SK-N-SH (cell line): ENCODE data around the gene PCSK9. TPM values are rescaled to one million over a fixed set of nuclear protein-coding genes. Genes with fewer than 3 reads are reported as not detected.

Experiments
- CTCF ChIA-PET: fragments of 300-600, 350-600 bp; formaldehyde crosslinking; extraction: SDS; loops from one replicate; lab custom pipeline; 2021; lab: Yijun Ruan, JAX
- POLR2A ChIA-PET: fragments of 350-600 bp; sonication (Branson Sonifier 250); formaldehyde crosslinking; extraction: SDS; loops from one replicate; lab custom pipeline; 2020; ENCODE audit warnings: antibody characterized with exemption, inconsistent platforms; lab: Yijun Ruan, JAX
- DNase-seq: peaks from one replicate; pipeline ENCODE4 v3.0.0; 2012
- H2AFZ ChIP-seq: fragments of 200-600 bp; sonication (generic); 2 replicates; pipeline ENCODE4 v1.8.1; 2016; ENCODE audit warnings: antibody characterized with exemption, mild to moderate bottlenecking, low read depth
- H3F3A ChIP-seq: fragments of 200-600 bp; sonication (generic); replicated peaks from 2 replicates; pipeline ENCODE3; 2016; ENCODE audit warnings: antibody characterized with exemption, mild to moderate bottlenecking; ENCODE audit not compliant: insufficient read depth
- H3K27ac ChIP-seq, 2 experiments: fragments of 200-500 bp in 1 of 2; fragments of 200-600 bp in 1 of 2; sonication (Bioruptor generic) in 1 of 2; sonication (generic), shearing (Covaris generic) in 1 of 2; 2 replicates each; pipeline versions ENCODE4 v1.5.1 to v1.6.1; 2014 to 2016; ENCODE audit warnings: low read depth in 2 of 2, inconsistent platforms in 1 of 2, low read length in 1 of 2, mild to moderate bottlenecking in 1 of 2, mixed read lengths in 1 of 2
- H3K27me3 ChIP-seq: fragments of 200-600 bp; sonication (generic), shearing (Covaris generic); 2 replicates; pipeline ENCODE4 v1.6.1; 2016; ENCODE audit warnings: mixed run types; ENCODE audit not compliant: insufficient read depth
- H3K36me3 ChIP-seq, 2 experiments: fragments of 200-500 bp in 1 of 2; fragments of 200-600 bp in 1 of 2; sonication (Bioruptor generic) in 1 of 2; sonication (generic) in 1 of 2; replicated peaks in 1 of 2; 2 replicates each; pipeline versions ENCODE3 to v1.5.1; 2014 to 2016; ENCODE audit warnings: low read length in 1 of 2, mild to moderate bottlenecking in 1 of 2; ENCODE audit not compliant: insufficient read depth in 2 of 2, control insufficient read depth in 1 of 2
- H3K4me1 ChIP-seq, 2 experiments: fragments of 200-500 bp in 1 of 2; fragments of 200-600 bp in 1 of 2; sonication (Bioruptor generic) in 1 of 2; sonication (generic), shearing (Covaris generic) in 1 of 2; 2 replicates each; pipeline versions ENCODE4 v1.5.1 to v1.6.1; 2014 to 2016; ENCODE audit warnings: low read depth in 1 of 2, low read length in 1 of 2, mixed run types in 1 of 2; ENCODE audit not compliant: insufficient read depth in 2 of 2, control insufficient read depth in 1 of 2
- H3K4me2 ChIP-seq: fragments of 200-600 bp; sonication (generic), shearing (Covaris generic); 2 replicates; pipeline ENCODE4 v1.6.1; 2017; ENCODE audit warnings: mixed run types
- H3K4me3 ChIP-seq, 2 experiments: fragments of 200-500 bp in 1 of 2; fragments of 200-600 bp in 1 of 2; sonication (Bioruptor generic) in 1 of 2; sonication (generic), shearing (Covaris generic) in 1 of 2; 2 replicates each; pipeline versions ENCODE4 v1.5.1 to v1.8.1; 2014 to 2016; ENCODE audit warnings: low read depth in 2 of 2, inconsistent platforms in 1 of 2, low read length in 1 of 2, mild to moderate bottlenecking in 1 of 2, mixed read lengths in 1 of 2, moderate library complexity in 1 of 2
- H3K79me2 ChIP-seq: fragments of 200-600 bp; sonication (generic); 2 replicates; pipeline ENCODE4 v1.8.1; 2017; ENCODE audit warnings: mild to moderate bottlenecking; ENCODE audit not compliant: insufficient read depth
- H3K9ac ChIP-seq: fragments of 200-600 bp; sonication (generic); 2 replicates; pipeline ENCODE4 v1.6.1; 2017; ENCODE audit warnings: mixed run types
- H3K9me2 ChIP-seq: fragments of 200-600 bp; sonication (generic); 2 replicates; pipeline ENCODE4 v1.6.1; 2017; ENCODE audit warnings: mixed run types
- H3K9me3 ChIP-seq: fragments of 200-600 bp; sonication (generic); 2 replicates; pipeline ENCODE4 v1.6.1; 2017; ENCODE audit warnings: mixed run types, mild to moderate bottlenecking, moderate library complexity
- H4K20me1 ChIP-seq: fragments of 200-600 bp; sonication (generic); 2 replicates; pipeline ENCODE4 v1.6.1; 2017; ENCODE audit warnings: mild to moderate bottlenecking, mixed run types; ENCODE audit not compliant: insufficient read depth
- CTCF ChIP-seq: fragments of 200-600 bp; sonication (generic); IDR thresholded peaks from 2 replicates; pipeline ENCODE4 v1.6.1; 2017; ENCODE audit warnings: antibody characterized with exemption, mild to moderate bottlenecking, moderate library complexity
- EP300 ChIP-seq, 2 experiments: IDR thresholded peaks; 2 replicates each; pipeline versions ENCODE4 v1.4.0 to v1.6.1; 2012; ENCODE audit warnings: borderline replicate concordance in 1 of 2, low read depth in 1 of 2, low read length in 1 of 2
- FOSL2 ChIP-seq: IDR thresholded peaks from 2 replicates; pipeline ENCODE4 v1.4.0; 2012; ENCODE audit warnings: low read depth, mild to moderate bottlenecking, moderate library complexity, borderline replicate concordance
- FOXM1 ChIP-seq: IDR thresholded peaks from 2 replicates; pipeline ENCODE4 v1.4.0; 2012; ENCODE audit warnings: low read depth, mild to moderate bottlenecking
- GATA2 ChIP-seq: sonication (generic); formaldehyde crosslinking; IDR thresholded peaks from 2 replicates; pipeline ENCODE4 v1.5.0; 2020; ENCODE audit warnings: mild to moderate bottlenecking, missing genetic modification reagents
- JUND ChIP-seq: IDR thresholded peaks from 2 replicates; pipeline ENCODE4 v1.4.0; 2012
- MAX ChIP-seq: IDR thresholded peaks from 2 replicates; pipeline ENCODE4 v1.4.0; 2012; ENCODE audit warnings: low read depth
- MEF2A ChIP-seq: IDR thresholded peaks from 2 replicates; pipeline ENCODE4 v1.4.0; 2012; ENCODE audit warnings: low read depth, borderline replicate concordance
- MXI1 ChIP-seq: IDR thresholded peaks from 2 replicates; pipeline ENCODE4 v1.6.1; 2012; ENCODE audit warnings: mild to moderate bottlenecking, low read depth, low read length, improper control_type of control experiment
- NFIC ChIP-seq: IDR thresholded peaks from 2 replicates; pipeline ENCODE4 v1.4.0; 2012; ENCODE audit warnings: borderline replicate concordance
- PBX3 ChIP-seq: IDR thresholded peaks from 2 replicates; pipeline ENCODE4; 2012
- RAD21 ChIP-seq: IDR thresholded peaks from 2 replicates; pipeline ENCODE4 v1.6.1; 2012; ENCODE audit warnings: mild to moderate bottlenecking, low read length
- RCOR1 ChIP-seq: fragments of 150-350 bp; IDR thresholded peaks from 2 replicates; pipeline ENCODE4 v1.6.1; 2017; ENCODE audit warnings: antibody characterized with exemption, low read length
- RFX5 ChIP-seq: IDR thresholded peaks from 2 replicates; pipeline ENCODE4 v1.6.1; 2012; ENCODE audit warnings: mild to moderate bottlenecking, improper control_type of control experiment, low read length
- SIN3A ChIP-seq: IDR thresholded peaks from 2 replicates; pipeline ENCODE4 v1.6.1; 2012; ENCODE audit warnings: low read depth, mild to moderate bottlenecking, low read length, moderate library complexity, borderline replicate concordance
- TCF12 ChIP-seq: IDR thresholded peaks from 2 replicates; pipeline ENCODE4 v1.4.0; 2012
- USF2 ChIP-seq: fragments of 150-350 bp; IDR thresholded peaks from 2 replicates; pipeline ENCODE4 v1.6.1; 2017; ENCODE audit warnings: antibody characterized with exemption, low read length, low read depth, borderline replicate concordance
- WGBS: methylation state at CpG from one replicate; pipeline ENCODE4 v1.1.6; 2017; ENCODE audit warnings: low lambda C conversion rate; 5-methylcytosine and 5-hydroxymethylcytosine counted together
- polyA plus RNA-seq, 3 experiments: library from polyadenylated mRNA; depleted of rRNA; stranded (reverse); fragments of >200 nt; gene quantifications; 2 replicates each; pipeline ENCODE4 v1.2.3, GENCODE V29; 2012

PCSK9 gene
- polyA plus RNA-seq, 1 of the 3 experiments (the other 2 are of a cell fraction), result 0.02 TPM

- no peaks in the 10 kb centered on the region for H3K36me3 ChIP-seq
- TF ChIP-seq GATA2 (CRISPR knock-in tag) (no peak), FOSL2 (no peak), MXI1 (no peak), USF2 (no peak), EP300 (IDR thresholded peaks at IDR 0.05; ENCODE audit: borderline replicate concordance in 1 of 2, low read depth in 1 of 2, low read length in 1 of 2) (no peak), RCOR1 (no peak), RAD21 (no peak), FOXM1 (no peak), TCF12 (no peak), PBX3 (no peak), RFX5 (no peak), SIN3A (no peak), MAX (no peak), JUND (no peak)
- no peak overlapping the region for H3K4me3 ChIP-seq
- no peaks in the 10 kb centered on the region for H3K9me2 ChIP-seq
- POLR2A ChIA-PET, result no interaction called here
- no peaks in the 10 kb centered on the region for H3K27me3 ChIP-seq
- no peak overlapping the region for H2AFZ ChIP-seq
- peaks cover 0 to 22% of the 10 kb centered on the region in 2 experiments; a peak in 1 of 4 replicates for H3K4me1 ChIP-seq
- WGBS, result 94% methylated on average over 4 of the region's 5 CpGs
- H3K9me3 ChIP-seq, result no peaks in the 10 kb centered on the region
- H3K79me2 ChIP-seq, result no peaks in the 10 kb centered on the region
- H3K4me2 ChIP-seq, result no peak overlapping the region
- H3F3A ChIP-seq, result no peaks in the 10 kb centered on the region
- no peak overlapping the region for H3K27ac ChIP-seq
- H4K20me1 ChIP-seq, result no peaks in the 10 kb centered on the region
- CTCF ChIA-PET, result interaction anchor here (1.2 to 2.5 kb wide), 2 partner anchors 17 to 33 kb away, joined by 6 to 7 read pairs; no protein-coding TSS in a partner anchor
- no peak for DNase-seq
- no peak overlapping the region for H3K9ac ChIP-seq
Observed at GRCh38 chr1:55054396-55054795, 15.0 kb downstream of the PCSK9 start.

- Histone ChIP-seq H3K27me3 (no peaks in the 10 kb centered on the region), H3K4me1 (peaks cover 0 to 13% of the 10 kb centered on the region in 2 experiments; a peak in 1 of 4 replicates), H3K9ac (no peak overlapping the region), H3K4me2 (no peak overlapping the region), H3K36me3 (no peaks in the 10 kb centered on the region), H3K4me3 (no peak overlapping the region), H4K20me1 (no peaks in the 10 kb centered on the region), H3F3A (no peaks in the 10 kb centered on the region), H2AFZ (no peak overlapping the region), H3K27ac (no peak overlapping the region), H3K9me2 (no peaks in the 10 kb centered on the region), H3K79me2 (no peaks in the 10 kb centered on the region), H3K9me3 (no peaks in the 10 kb centered on the region)
- WGBS, result 74% methylated on average over 9 of the region's 12 CpGs
- CTCF ChIA-PET, result interaction anchor here (1.2 to 2.5 kb wide), 2 partner anchors 17 to 34 kb away, joined by 6 to 7 read pairs; no protein-coding TSS in a partner anchor
- TF ChIP-seq NFIC, result no peak
- TF ChIP-seq CTCF, result no peak
- TF ChIP-seq GATA2 (CRISPR knock-in tag), result no peak
- TF ChIP-seq JUND, result no peak
- TF ChIP-seq MEF2A, result no peak
- POLR2A ChIA-PET, result no interaction called here
- DNase-seq, result no peak
Observed at GRCh38 chr1:55055084-55055882, 15.9 kb downstream of the PCSK9 start.
